ENCODE measurements around the gene CCDC116.

CCDC116 gene

GRCh38 chr22:21602579-21602978 is 30.0 kb upstream of the CCDC116 start:
- TF ChIP-seq TAF1 (IDR thresholded peaks at IDR 0.05; ENCODE audit: borderline replicate concordance, insufficient read depth, low read length) (no peak), SIN3A (IDR thresholded peaks at IDR 0.05; ENCODE audit: borderline replicate concordance, insufficient read depth, low read length) (no peak), FOXP2 (optimal IDR thresholded peaks at IDR 0.05; ENCODE audit: borderline replicate concordance, extremely low read depth, extremely low read length, insufficient read depth) (no peak), REST (IDR thresholded peaks at IDR 0.05; ENCODE audit: insufficient read depth in 1 of 2, low read depth in 2 of 2, low read length in 2 of 2) (no peak)

- no peak for TF ChIP-seq FOXP2 (optimal IDR thresholded peaks at IDR 0.05; ENCODE audit: borderline replicate concordance, extremely low read depth, extremely low read length, insufficient read depth)
- TF ChIP-seq SIN3A (IDR thresholded peaks at IDR 0.05; ENCODE audit: borderline replicate concordance, insufficient read depth, low read length): no peak
- TF ChIP-seq POLR2AphosphoS5 (IDR thresholded peaks at IDR 0.05; ENCODE audit: low read depth, low read length): no peak
- TF ChIP-seq REST (IDR thresholded peaks at IDR 0.05; ENCODE audit: insufficient read depth in 1 of 2, low read depth in 2 of 2, low read length in 2 of 2): no peak
- no peak for TF ChIP-seq TAF1 (IDR thresholded peaks at IDR 0.05; ENCODE audit: borderline replicate concordance, insufficient read depth, low read length)
Measured at GRCh38 chr22:21603973-21604372, 28.6 kb upstream of the CCDC116 start.

- no peak for TF ChIP-seq POLR2AphosphoS5 (IDR thresholded peaks at IDR 0.05; ENCODE audit: low read depth, low read length)
Measured at GRCh38 chr22:21605887-21606564, 26.5 kb upstream of the CCDC116 start.

- TF ChIP-seq REST (IDR thresholded peaks at IDR 0.05; ENCODE audit: insufficient read depth in 1 of 2, low read depth in 2 of 2, low read length in 2 of 2): no peak
- no peak for TF ChIP-seq TAF1 (IDR thresholded peaks at IDR 0.05; ENCODE audit: borderline replicate concordance, insufficient read depth, low read length)
- TF ChIP-seq POLR2AphosphoS5 (IDR thresholded peaks at IDR 0.05; ENCODE audit: low read depth, low read length): no peak
- TF ChIP-seq FOXP2 (optimal IDR thresholded peaks at IDR 0.05; ENCODE audit: borderline replicate concordance, extremely low read depth, extremely low read length, insufficient read depth): no peak
- TF ChIP-seq SIN3A (IDR thresholded peaks at IDR 0.05; ENCODE audit: borderline replicate concordance, insufficient read depth, low read length): no peak
Measured at GRCh38 chr22:21606775-21607174, 25.8 kb upstream of the CCDC116 start.

- TF ChIP-seq REST (IDR thresholded peaks at IDR 0.05; ENCODE audit: insufficient read depth in 1 of 2, low read depth in 2 of 2, low read length in 2 of 2) (no peak), POLR2AphosphoS5 (IDR thresholded peaks at IDR 0.05; ENCODE audit: low read depth, low read length) (no peak), FOXP2 (optimal IDR thresholded peaks at IDR 0.05; ENCODE audit: borderline replicate concordance, extremely low read depth, extremely low read length, insufficient read depth) (no peak), SIN3A (IDR thresholded peaks at IDR 0.05; ENCODE audit: borderline replicate concordance, insufficient read depth, low read length) (no peak), TAF1 (IDR thresholded peaks at IDR 0.05; ENCODE audit: borderline replicate concordance, insufficient read depth, low read length) (no peak)
Measured at GRCh38 chr22:21611210-21611977, 21.2 kb upstream of the CCDC116 start.
